Islet precursor cell (in vitro differentiated cells): Measurements from ENCODE around the gene ZNF112.

ENCODE experiments used
- DNase-seq: peaks from one replicate; pipeline ENCODE4 v3.0.0-alpha.2; 2018

ZNF112 gene

GRCh38 chr19:44280916-44281315 is 75.6 kb downstream of the ZNF112 start:
- DNase-seq = no peak

GRCh38 chr19:44278181-44278690 is 78.2 kb downstream of the ZNF112 start:
- no peak for DNase-seq

GRCh38 chr19:44277331-44277730 is 79.1 kb downstream of the ZNF112 start:
- DNase-seq = no peak
